ENCODE results near the gene CCDC182.
A peak's percentile ranks its signal among the peaks of the same experiment; 100 is the strongest.

Gene CCDC182

GRCh38 chr17:57745242-57745641 lies at the start of gene CCDC182:
TSS of gene CCDC182 (minus strand) at chr17:57745299. CDS start at chr17:57745272, 27 bp downstream.
- DNase-seq = no peak

- DNase-seq = no peak
Measured at GRCh38 chr17:57794841-57795240, 49.7 kb upstream of the CCDC182 start.

GRCh38 chr17:57788725-57789124 lies 43.6 kb upstream of the CCDC182 start:
- no peak for DNase-seq

GRCh38 chr17:57785022-57785421 lies 39.9 kb upstream of the CCDC182 start:
- no peak for DNase-seq

- no peak for DNase-seq
Measured at GRCh38 chr17:57784226-57784895, 39.3 kb upstream of the CCDC182 start.

GRCh38 chr17:57783338-57783742 lies 38.2 kb upstream of the CCDC182 start:
- DNase-seq = peak; percentile 67 to 74

GRCh38 chr17:57782647-57783337 lies 37.7 kb upstream of the CCDC182 start:
- peak; percentile 49 for DNase-seq

- no peak for DNase-seq
Measured at GRCh38 chr17:57782062-57782490, 37.0 kb upstream of the CCDC182 start.

GRCh38 chr17:57781386-57782061 lies 36.4 kb upstream of the CCDC182 start:
- no peak for DNase-seq

GRCh38 chr17:57779706-57780105 lies 34.6 kb upstream of the CCDC182 start:
- DNase-seq = no peak

- DNase-seq = no peak
Measured at GRCh38 chr17:57778306-57778705, 33.2 kb upstream of the CCDC182 start.

GRCh38 chr17:57776366-57776765 lies 31.3 kb upstream of the CCDC182 start:
- DNase-seq = no peak

- no peak for DNase-seq
Measured at GRCh38 chr17:57774872-57775271, 29.8 kb upstream of the CCDC182 start.

GRCh38 chr17:57773557-57773956 lies 28.5 kb upstream of the CCDC182 start:
- DNase-seq = no peak

- no peak for DNase-seq
Measured at GRCh38 chr17:57772774-57773173, 27.7 kb upstream of the CCDC182 start.

- DNase-seq = no peak
Measured at GRCh38 chr17:57767561-57767960, 22.5 kb upstream of the CCDC182 start.

- no peak for DNase-seq
Measured at GRCh38 chr17:57766318-57766943, 21.3 kb upstream of the CCDC182 start.

GRCh38 chr17:57762452-57763395 lies 17.6 kb upstream of the CCDC182 start:
- no peak for DNase-seq

- DNase-seq = no peak
Measured at GRCh38 chr17:57761887-57762286, 16.8 kb upstream of the CCDC182 start.

GRCh38 chr17:57760046-57760445 lies 14.9 kb upstream of the CCDC182 start:
- DNase-seq = no peak

- no peak for DNase-seq
Measured at GRCh38 chr17:57758654-57759053, 13.6 kb upstream of the CCDC182 start.

GRCh38 chr17:57757735-57758134 lies 12.6 kb upstream of the CCDC182 start:
- no peak for DNase-seq
